K562 (cell line): ENCODE data around the gene CEACAM20. TPM values are rescaled to one million over a fixed set of nuclear protein-coding genes. Genes with fewer than 3 reads are reported as not detected.
A peak's percentile ranks its signal among the peaks of the same experiment; 100 is the strongest.

ENCODE experiments used
- ARID3A ChIP-seq: IDR thresholded peaks from 2 replicates; pipeline ENCODE4 v1.6.1; 2012; ENCODE audit warnings: low read depth, low read length, improper control_type of control experiment, borderline replicate concordance
- ASH1L ChIP-seq: fragments of 450-650 bp; IDR thresholded peaks from 2 replicates; pipeline ENCODE4 v1.6.1; 2018; ENCODE audit warnings: borderline replicate concordance, mild to moderate bottlenecking, low read depth; ENCODE audit not compliant: partially characterized antibody
- FOS ChIP-seq: IDR thresholded peaks from 3 replicates; pipeline ENCODE4 v1.6.1; 2011; ENCODE audit not compliant: insufficient read length; ENCODE audit errors: extremely low read depth
- JUNB ChIP-seq: fragments of 450-650 bp; formaldehyde crosslinking; conservative IDR thresholded peaks from 2 replicates; pipeline ENCODE4 v1.4.0; 2020; ENCODE audit warnings: mild to moderate bottlenecking
- KDM1A ChIP-seq, 2 experiments: fragments of 450-650 bp; IDR thresholded peaks; 2 replicates each; pipeline ENCODE4 v1.6.1; 2016; ENCODE audit warnings: mild to moderate bottlenecking in 2 of 2
- OTX1 ChIP-seq: fragments of 450-650 bp; formaldehyde crosslinking; IDR thresholded peaks from 2 replicates; pipeline ENCODE4 v1.4.0; 2022; ENCODE audit warnings: mild to moderate bottlenecking
- SMARCA5 ChIP-seq: fragments of 450-650 bp; IDR thresholded peaks from 2 replicates; pipeline ENCODE4 v1.6.1; 2016
- TAF15 ChIP-seq: fragments of 200-400 bp; formaldehyde crosslinking; IDR thresholded peaks from 2 replicates; pipeline ENCODE4 v1.6.1; 2017; ENCODE audit warnings: mild to moderate bottlenecking, low read depth, low read length, moderate library complexity
- TEAD1 ChIP-seq, 2 experiments: fragments of 450-650 bp in 1 of 2; sonication (generic) in 1 of 2; formaldehyde crosslinking; IDR thresholded peaks; 2 replicates each; pipeline versions ENCODE4 v1.4.0 to v1.8.0; 2020 to 2022; ENCODE audit warnings: mild to moderate bottlenecking in 2 of 2, missing genetic modification reagents in 1 of 2
- ZBTB40 ChIP-seq, 2 experiments: fragments of 450-650 bp in 1 of 2; sonication (generic) in 1 of 2; formaldehyde crosslinking in 1 of 2; IDR thresholded peaks; 2 replicates each; pipeline versions ENCODE4 v1.7.1 to v1.9.0; 2016 to 2022; ENCODE audit warnings: inconsistent platforms in 1 of 2, mild to moderate bottlenecking in 1 of 2, missing genetic modification reagents in 1 of 2
- ZNF24 ChIP-seq: fragments of 450-650 bp; IDR thresholded peaks from 2 replicates; pipeline ENCODE4 v1.6.1; 2016
- ZNF551 ChIP-seq: fragments of 250-450 bp; sonication (Bioruptor Pico); IDR thresholded peaks from 2 replicates; pipeline ENCODE4 v1.5.0; 2021; ENCODE audit warnings: mild to moderate bottlenecking, moderate library complexity
- ZNF696 ChIP-seq: fragments of 250-450 bp; sonication (Bioruptor Pico); conservative IDR thresholded peaks from 2 replicates; pipeline ENCODE4 v1.4.0; 2020; ENCODE audit warnings: mild to moderate bottlenecking, moderate library complexity
- polyA plus RNA-seq, 8 experiments: library from polyadenylated mRNA; depleted of rRNA in 4 of 8; stranded (reverse) in 5 of 8; unstranded in 3 of 8; fragments of >200 nt; fragmentation: Nextera tagmentation in 2 of 8; fragmentation: Illumina TruSeq in 1 of 8; extraction: Ambion mirVana in 2 of 8; extraction: Trizol in 1 of 8; gene quantifications; 2 replicates each; pipeline versions ENCODE4 v1.2.1 to v1.2.3, GENCODE V29; 2011 to 2014; ENCODE audit warnings: inconsistent platforms in 1 of 8, missing spikeins in 1 of 8
- total RNA-seq, 7 experiments: library from RNA; depleted of rRNA in 6 of 7; stranded (reverse); fragments of >200 nt in 6 of 7; fragmentation: Illumina TruSeq in 2 of 7; extraction: Trizol in 2 of 7; gene quantifications; 2 replicates each; pipeline versions ENCODE4 v1.2.1 to v1.2.3, GENCODE V29; 2011 to 2021; ENCODE audit warnings: low replicate concordance in 1 of 7
- TF ChIP-seq, protein P1 (sequence below): sonication (generic); formaldehyde crosslinking; IDR thresholded peaks from 2 replicates; pipeline ENCODE4 v1.8.1; 2022; ENCODE audit warnings: missing genetic modification reagents
- TF ChIP-seq, protein P2 (sequence below), 2 experiments: IDR thresholded peaks; 2 replicates each; pipeline ENCODE4 v1.6.1; 2011; ENCODE audit warnings: borderline replicate concordance in 1 of 2, control low read depth in 1 of 2, low read depth in 1 of 2, low read length in 1 of 2, mild to moderate bottlenecking in 1 of 2, mixed read lengths in 1 of 2, moderate library complexity in 1 of 2; ENCODE audit not compliant: insufficient read depth in 1 of 2, insufficient read length in 1 of 2, poor library complexity in 1 of 2, severe bottlenecking in 1 of 2; ENCODE audit errors: extremely low read depth in 1 of 2

The CEACAM20 gene
- total and polyA plus RNA-seq, 9 of the 15 experiments (the other 6 are each of a cell fraction or from before 2014, with no cell fraction given), result not detected

- TF ChIP-seq KDM1A (IDR thresholded peaks at IDR 0.05), result peak; percentile 78 to 90
- TF ChIP-seq, protein P1, sequence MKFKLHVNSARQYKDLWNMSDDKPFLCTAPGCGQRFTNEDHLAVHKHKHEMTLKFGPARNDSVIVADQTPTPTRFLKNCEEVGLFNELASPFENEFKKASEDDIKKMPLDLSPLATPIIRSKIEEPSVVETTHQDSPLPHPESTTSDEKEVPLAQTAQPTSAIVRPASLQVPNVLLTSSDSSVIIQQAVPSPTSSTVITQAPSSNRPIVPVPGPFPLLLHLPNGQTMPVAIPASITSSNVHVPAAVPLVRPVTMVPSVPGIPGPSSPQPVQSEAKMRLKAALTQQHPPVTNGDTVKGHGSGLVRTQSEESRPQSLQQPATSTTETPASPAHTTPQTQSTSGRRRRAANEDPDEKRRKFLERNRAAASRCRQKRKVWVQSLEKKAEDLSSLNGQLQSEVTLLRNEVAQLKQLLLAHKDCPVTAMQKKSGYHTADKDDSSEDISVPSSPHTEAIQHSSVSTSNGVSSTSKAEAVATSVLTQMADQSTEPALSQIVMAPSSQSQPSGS (CRISPR knock-in tag), result no peak
- no peak for TF ChIP-seq ZBTB40 (IDR thresholded peaks at IDR 0.05)
- TF ChIP-seq ZBTB40 (CRISPR knock-in tag; IDR thresholded peaks at IDR 0.05), result no peak
- peak; percentile 88; the same call in 1 of the 2 replicates for TF ChIP-seq SMARCA5
- TF ChIP-seq TEAD1 (CRISPR knock-in tag; IDR thresholded peaks at IDR 0.05), result no peak
- TF ChIP-seq, protein P2, sequence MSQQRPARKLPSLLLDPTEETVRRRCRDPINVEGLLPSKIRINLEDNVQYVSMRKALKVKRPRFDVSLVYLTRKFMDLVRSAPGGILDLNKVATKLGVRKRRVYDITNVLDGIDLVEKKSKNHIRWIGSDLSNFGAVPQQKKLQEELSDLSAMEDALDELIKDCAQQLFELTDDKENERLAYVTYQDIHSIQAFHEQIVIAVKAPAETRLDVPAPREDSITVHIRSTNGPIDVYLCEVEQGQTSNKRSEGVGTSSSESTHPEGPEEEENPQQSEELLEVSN (IDR thresholded peaks at IDR 0.05; ENCODE audit: borderline replicate concordance in 1 of 2, extremely low read depth in 1 of 2, insufficient read depth in 1 of 2, insufficient read length in 1 of 2, low read depth in 1 of 2, low read length in 1 of 2, poor library complexity in 1 of 2, severe bottlenecking in 1 of 2), result no peak
- TF ChIP-seq OTX1 (CRISPR knock-in tag), result no peak
- 0 out of 2 replicates have a peak, but pooled peaks have one; percentile 53 for TF ChIP-seq ARID3A
- no peak for TF ChIP-seq TAF15
- no peak for TF ChIP-seq ASH1L
- no peak for TF ChIP-seq JUNB (CRISPR knock-in tag)
- peak; percentile 94 for TF ChIP-seq ZNF24
- no peak for TF ChIP-seq FOS
- no peak for TF ChIP-seq ZNF551 (CRISPR knock-in tag)
- TF ChIP-seq ZNF696 (CRISPR knock-in tag), result no peak
Measured at GRCh38 chr19:44573183-44573582, 43.7 kb upstream of the CEACAM20 start (continued).
